ENCODE data around the gene HK1.

The HK1 gene

GRCh38 chr10:69346776-69347175 is 68.5 kb downstream of the HK1 start:
- DNase-seq (ENCODE audit: low read depth), result no peak

- peak; percentile 90 for DNase-seq (ENCODE audit: low read depth)
Measured at GRCh38 chr10:69348816-69349541, 70.7 kb downstream of the HK1 start.

- no peak for DNase-seq (ENCODE audit: low read depth)
Measured at GRCh38 chr10:69349542-69349888, 71.2 kb downstream of the HK1 start.

- DNase-seq (ENCODE audit: low read depth), result no peak
Measured at GRCh38 chr10:69351589-69351988, 73.3 kb downstream of the HK1 start.

- DNase-seq (ENCODE audit: low read depth), result no peak
Measured at GRCh38 chr10:69352569-69353264, 74.4 kb downstream of the HK1 start.

GRCh38 chr10:69353977-69354635 is 75.8 kb downstream of the HK1 start:
- DNase-seq (ENCODE audit: low read depth), result no peak

- no peak for DNase-seq (ENCODE audit: low read depth)
Measured at GRCh38 chr10:69356187-69356586, 77.9 kb downstream of the HK1 start.

GRCh38 chr10:69358148-69358795 is 80.0 kb downstream of the HK1 start:
- DNase-seq (ENCODE audit: low read depth), result no peak

- DNase-seq (ENCODE audit: low read depth), result no peak
Measured at GRCh38 chr10:69359148-69359547, 80.9 kb downstream of the HK1 start.

GRCh38 chr10:69359594-69359993 is 81.3 kb downstream of the HK1 start:
- DNase-seq (ENCODE audit: low read depth), result no peak

GRCh38 chr10:69360485-69361302 is 82.4 kb downstream of the HK1 start:
- peak; percentile 67 for DNase-seq (ENCODE audit: low read depth)

GRCh38 chr10:69361303-69361614 is 83.0 kb downstream of the HK1 start:
- DNase-seq (ENCODE audit: low read depth), result no peak

GRCh38 chr10:69362471-69362954 is 84.2 kb downstream of the HK1 start:
- DNase-seq (ENCODE audit: low read depth), result peak; percentile 34

- DNase-seq (ENCODE audit: low read depth), result no peak
Measured at GRCh38 chr10:69363666-69364065, 85.4 kb downstream of the HK1 start.

GRCh38 chr10:69364232-69364940 is 86.1 kb downstream of the HK1 start:
- no peak for DNase-seq (ENCODE audit: low read depth)

GRCh38 chr10:69366738-69367137 is 88.4 kb downstream of the HK1 start:
- DNase-seq (ENCODE audit: low read depth), result no peak

GRCh38 chr10:69367469-69367868 is 89.2 kb downstream of the HK1 start:
- DNase-seq (ENCODE audit: low read depth), result no peak

- no peak for DNase-seq (ENCODE audit: low read depth)
Measured at GRCh38 chr10:69372126-69372980, 94.1 kb downstream of the HK1 start.

GRCh38 chr10:69374242-69374641 is 95.9 kb downstream of the HK1 start:
- no peak for DNase-seq (ENCODE audit: low read depth)

- no peak for DNase-seq (ENCODE audit: low read depth)
Measured at GRCh38 chr10:69374931-69375306, 96.6 kb downstream of the HK1 start.

All from GM04504 (cell line).